Activated CD4-positive, alpha-beta T cell treated with anti-CD3 and anti-CD28 coated beads for 48 hours (primary cell): ENCODE results near the gene SLC25A26.
A peak's percentile ranks its signal among the peaks of the same experiment; 100 is the strongest.
"Not testable (repeated sequence)": the region's sequence is repeated elsewhere in the genome, so short reads cannot be mapped to it uniquely, and the experiment has no call there.

Experiments
- DNase-seq: peaks from one replicate; pipeline ENCODE4 v3.0.0-alpha.2; 2020

Gene SLC25A26

GRCh38 chr3:66270701-66271100 lies 49.9 kb downstream of the SLC25A26 start:
- DNase-seq: no peak

- DNase-seq: no peak
Observed at GRCh38 chr3:66271231-66271630, 50.4 kb downstream of the SLC25A26 start.

- DNase-seq: no peak
Observed at GRCh38 chr3:66272016-66272415, 51.2 kb downstream of the SLC25A26 start.

GRCh38 chr3:66274837-66275236 lies 54.0 kb downstream of the SLC25A26 start:
- not testable (repeated sequence) for DNase-seq

GRCh38 chr3:66276705-66277274 lies 56.0 kb downstream of the SLC25A26 start:
- DNase-seq: peak; percentile 70

GRCh38 chr3:66279168-66279567 lies 58.4 kb downstream of the SLC25A26 start:
- no peak for DNase-seq

GRCh38 chr3:66280304-66280703 lies 59.5 kb downstream of the SLC25A26 start:
- DNase-seq: no peak

- not testable (repeated sequence) for DNase-seq
Observed at GRCh38 chr3:66291922-66292321, 71.1 kb downstream of the SLC25A26 start.

- no peak for DNase-seq
Observed at GRCh38 chr3:66297260-66297873, 76.6 kb downstream of the SLC25A26 start.

- no peak for DNase-seq
Observed at GRCh38 chr3:66297900-66298299, 77.1 kb downstream of the SLC25A26 start.

- DNase-seq: no peak
Observed at GRCh38 chr3:66298591-66298990, 77.8 kb downstream of the SLC25A26 start.

- DNase-seq: not testable (repeated sequence)
Observed at GRCh38 chr3:66299085-66299484, 78.3 kb downstream of the SLC25A26 start.

GRCh38 chr3:66299891-66300290 lies 79.1 kb downstream of the SLC25A26 start:
- DNase-seq: no peak

- peak; percentile 40 for DNase-seq
Observed at GRCh38 chr3:66302288-66302687, 81.5 kb downstream of the SLC25A26 start.

- DNase-seq: peak; percentile 57
Observed at GRCh38 chr3:66303491-66303901, 82.7 kb downstream of the SLC25A26 start.

GRCh38 chr3:66304293-66304692 lies 83.5 kb downstream of the SLC25A26 start:
- no peak for DNase-seq

GRCh38 chr3:66306086-66306485 lies 85.3 kb downstream of the SLC25A26 start:
- not testable (repeated sequence) for DNase-seq

- not testable (repeated sequence) for DNase-seq
Observed at GRCh38 chr3:66306991-66307390, 86.2 kb downstream of the SLC25A26 start.

- no peak for DNase-seq
Observed at GRCh38 chr3:66312039-66312438, 91.2 kb downstream of the SLC25A26 start.

- DNase-seq: no peak
Observed at GRCh38 chr3:66314455-66314854, 93.7 kb downstream of the SLC25A26 start.

GRCh38 chr3:66317750-66318376 lies 97.1 kb downstream of the SLC25A26 start:
- DNase-seq: no peak

- DNase-seq: no peak
Observed at GRCh38 chr3:66320390-66320789, 99.6 kb downstream of the SLC25A26 start.

- DNase-seq: no peak
Observed at GRCh38 chr3:66322436-66322835, 101.6 kb downstream of the SLC25A26 start.

GRCh38 chr3:66326340-66326739 lies 105.5 kb downstream of the SLC25A26 start:
- DNase-seq: no peak
